ENCODE data around the gene CCDC160.

GRCh38 chrX:134251241-134251640, 14.3 kb downstream of the CCDC160 start:
- TF ChIP-seq, protein P1, sequence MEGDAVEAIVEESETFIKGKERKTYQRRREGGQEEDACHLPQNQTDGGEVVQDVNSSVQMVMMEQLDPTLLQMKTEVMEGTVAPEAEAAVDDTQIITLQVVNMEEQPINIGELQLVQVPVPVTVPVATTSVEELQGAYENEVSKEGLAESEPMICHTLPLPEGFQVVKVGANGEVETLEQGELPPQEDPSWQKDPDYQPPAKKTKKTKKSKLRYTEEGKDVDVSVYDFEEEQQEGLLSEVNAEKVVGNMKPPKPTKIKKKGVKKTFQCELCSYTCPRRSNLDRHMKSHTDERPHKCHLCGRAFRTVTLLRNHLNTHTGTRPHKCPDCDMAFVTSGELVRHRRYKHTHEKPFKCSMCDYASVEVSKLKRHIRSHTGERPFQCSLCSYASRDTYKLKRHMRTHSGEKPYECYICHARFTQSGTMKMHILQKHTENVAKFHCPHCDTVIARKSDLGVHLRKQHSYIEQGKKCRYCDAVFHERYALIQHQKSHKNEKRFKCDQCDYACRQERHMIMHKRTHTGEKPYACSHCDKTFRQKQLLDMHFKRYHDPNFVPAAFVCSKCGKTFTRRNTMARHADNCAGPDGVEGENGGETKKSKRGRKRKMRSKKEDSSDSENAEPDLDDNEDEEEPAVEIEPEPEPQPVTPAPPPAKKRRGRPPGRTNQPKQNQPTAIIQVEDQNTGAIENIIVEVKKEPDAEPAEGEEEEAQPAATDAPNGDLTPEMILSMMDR (IDR thresholded peaks at IDR 0.05), result no peak
- TF ChIP-seq EZH2 (IDR thresholded peaks at IDR 0.05) (no peak), EZH2phosphoT487 (IDR thresholded peaks at IDR 0.05) (no peak)

Data from neural progenitor cell (in vitro differentiated cells).